Stimulated activated CD4-positive, alpha-beta T cell treated with anti-CD3 and anti-CD28 coated beads, Interleukin-1b, Interleukin-23, amount 100 ng/mL, for 48 hours (primary cell): ENCODE measurements around the gene LENG9.

Source experiments
- DNase-seq: peaks from one replicate; pipeline ENCODE4 v3.0.0-alpha.2; 2020

The LENG9 gene

DNA sequence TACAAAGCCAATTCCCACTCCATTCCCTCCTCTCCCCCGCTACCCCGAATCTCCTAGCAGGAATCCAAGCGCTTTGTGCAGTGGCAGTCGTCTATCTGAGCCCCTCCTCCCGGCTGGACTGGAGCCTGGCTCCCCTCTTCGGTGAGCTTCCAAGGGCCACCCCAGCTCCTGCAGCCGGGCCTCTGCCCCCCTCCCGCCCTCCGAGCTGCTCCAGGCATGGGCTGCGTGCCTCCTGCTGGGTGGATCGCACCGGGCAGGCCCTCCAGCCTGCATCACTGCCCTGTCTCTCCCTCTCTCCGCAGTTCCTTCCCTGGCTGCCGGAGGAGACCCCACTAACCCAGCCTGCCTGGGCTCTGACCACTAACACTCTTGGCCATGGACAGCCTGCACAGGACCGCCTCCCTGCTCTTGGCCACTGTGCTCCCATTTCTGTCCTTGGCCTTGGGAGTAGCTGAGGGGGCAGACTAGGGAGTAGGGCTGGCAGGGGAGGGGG is 27.5 kb downstream of the LENG9 start:
- DNase-seq: no peak

DNA sequence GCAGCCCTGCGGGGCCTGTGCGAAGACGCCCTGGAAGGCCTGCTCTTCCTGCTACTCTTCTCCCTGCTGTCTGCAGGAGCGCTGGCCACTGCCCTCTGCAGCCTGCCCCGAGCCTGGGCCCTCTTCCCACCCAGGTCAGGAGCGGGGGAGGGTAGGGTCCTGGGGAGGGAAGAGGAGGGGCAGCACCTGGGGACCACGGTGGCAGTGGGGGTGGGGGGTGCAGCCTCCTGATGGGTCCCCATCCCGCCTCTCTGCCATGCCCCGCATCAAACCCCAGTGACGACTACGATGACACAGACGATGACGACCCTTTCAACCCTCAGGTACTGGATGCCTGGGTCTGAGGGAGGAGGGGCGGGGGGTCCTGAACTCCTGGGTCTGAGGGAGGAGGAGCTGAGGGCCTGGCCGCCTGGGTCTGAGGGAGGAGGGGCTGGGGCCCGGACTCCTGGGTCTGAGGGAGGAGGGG is 28.0 kb downstream of the LENG9 start:
- no peak for DNase-seq

GRCh38 chr19:54434873-54435214 is 28.7 kb downstream of the LENG9 start:
- no peak for DNase-seq

- DNase-seq: no peak
Observed at GRCh38 chr19:54434112-54434872, 29.3 kb downstream of the LENG9 start.

- no peak for DNase-seq
Observed at GRCh38 chr19:54433697-54434096, 29.9 kb downstream of the LENG9 start.

GRCh38 chr19:54432144-54432738 is 31.3 kb downstream of the LENG9 start:
- no peak for DNase-seq

GRCh38 chr19:54431255-54431838 is 32.2 kb downstream of the LENG9 start:
- no peak for DNase-seq

DNA sequence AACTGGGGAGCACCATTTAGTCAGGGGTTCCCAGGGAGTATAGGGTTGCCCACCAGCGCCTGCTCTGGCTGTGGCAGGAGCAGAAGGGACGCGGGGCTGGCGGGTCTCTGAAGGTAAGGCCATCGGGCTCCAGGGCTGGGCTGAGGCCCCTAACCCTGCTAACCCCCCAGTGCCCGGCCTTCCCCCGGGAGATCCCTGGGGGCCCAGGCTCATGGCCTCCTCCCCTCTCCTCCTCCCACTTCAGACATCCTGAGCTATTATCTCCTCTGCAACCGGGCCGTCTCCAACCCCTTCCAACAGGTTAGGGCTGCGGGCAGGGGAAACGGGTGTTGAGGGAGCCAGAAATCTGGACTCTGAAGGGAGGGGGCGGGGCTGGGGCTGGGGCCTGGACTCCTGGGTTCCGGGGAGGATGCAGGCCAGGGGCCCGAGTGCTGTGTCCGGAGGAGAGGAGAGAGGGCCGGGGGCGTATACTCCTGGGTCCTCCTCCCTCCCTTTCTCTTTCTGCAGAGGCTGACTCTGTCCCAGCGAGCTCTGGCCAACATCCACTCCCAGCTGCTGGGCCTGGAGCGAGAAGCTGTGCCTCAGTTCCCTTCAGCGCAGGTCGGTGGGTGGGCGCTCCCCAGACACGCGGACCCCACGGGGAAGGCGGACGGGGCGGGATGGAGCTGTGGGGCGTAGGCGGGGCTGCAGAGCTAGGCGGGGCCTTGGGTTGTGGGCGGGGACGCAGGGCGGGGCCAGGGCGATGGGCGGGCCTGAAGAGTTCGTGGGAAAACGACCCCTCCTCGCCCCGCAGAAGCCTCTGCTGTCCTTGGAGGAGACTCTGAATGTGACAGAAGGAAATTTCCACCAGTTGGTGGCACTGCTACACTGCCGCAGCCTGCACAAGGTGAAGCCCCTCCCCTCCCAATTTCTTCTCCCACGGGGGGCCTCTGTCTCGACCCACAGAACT is 33.0 kb downstream of the LENG9 start:
- DNase-seq: peak; percentile 46

GRCh38 chr19:54429545-54430227 is 33.9 kb downstream of the LENG9 start:
- DNase-seq: no peak

- DNase-seq: no peak
Observed at GRCh38 chr19:54429176-54429495, 34.4 kb downstream of the LENG9 start.

DNA sequence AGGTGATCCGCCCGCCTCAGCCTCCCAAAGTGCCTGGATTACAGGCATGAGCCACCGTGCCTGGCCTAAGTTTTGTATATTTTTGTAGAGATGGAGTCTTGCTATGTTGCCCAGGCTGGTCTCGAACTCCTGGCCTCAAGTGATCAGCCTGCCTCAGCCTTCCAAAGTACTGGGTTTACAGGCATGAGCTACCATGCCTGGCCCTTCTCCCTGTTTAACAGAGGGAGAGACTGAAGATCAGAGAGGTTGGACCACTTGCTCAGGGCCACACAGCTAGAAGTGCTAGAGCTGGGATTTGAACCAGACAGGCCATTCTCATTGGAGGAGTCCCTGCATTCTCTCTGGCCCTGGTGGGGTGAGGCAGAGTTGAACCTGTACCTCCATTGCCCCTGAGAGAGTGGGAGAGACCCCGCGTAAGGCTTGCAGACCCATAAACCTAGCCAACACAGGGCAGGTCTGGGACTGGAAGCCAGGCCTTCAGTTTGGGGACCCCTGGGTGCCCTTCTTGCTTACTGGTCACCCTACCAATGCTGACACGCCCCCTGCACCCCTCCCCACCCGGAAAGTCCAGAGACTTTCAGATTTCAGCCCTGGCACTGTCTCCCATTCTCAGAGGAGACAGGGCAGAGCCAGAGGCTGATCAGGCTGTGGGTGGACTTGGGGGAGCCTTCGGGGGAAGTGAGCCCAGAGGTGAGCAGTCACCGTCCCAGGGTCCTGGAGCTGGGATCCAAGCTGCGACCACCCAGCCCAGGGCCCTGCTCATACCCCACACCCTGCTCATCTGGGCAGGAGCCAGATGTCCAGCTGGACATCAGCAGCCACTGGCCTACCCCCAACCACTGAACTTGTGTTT is 35.0 kb downstream of the LENG9 start:
- no peak for DNase-seq

DNA sequence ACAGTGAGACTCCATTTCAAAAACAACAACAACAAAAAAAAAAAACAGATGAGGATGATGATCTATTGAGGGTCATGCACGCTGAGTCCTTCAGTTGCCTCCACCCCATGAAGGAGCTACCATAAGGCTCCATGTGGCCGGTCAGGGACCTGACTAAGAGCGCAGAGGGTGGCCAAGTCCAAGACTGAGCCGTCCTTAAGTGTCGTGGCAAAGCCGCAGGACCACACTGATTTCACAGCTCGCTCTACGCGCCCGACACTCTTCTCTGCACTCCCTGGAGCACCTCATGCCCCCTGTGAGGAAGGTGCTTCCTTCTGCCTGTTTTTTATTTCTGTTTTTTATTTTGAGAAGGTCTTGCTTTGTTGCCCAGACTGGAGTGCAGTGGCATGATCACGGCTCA is 36.0 kb downstream of the LENG9 start:
- no peak for DNase-seq

GRCh38 chr19:54426291-54426931 is 37.2 kb downstream of the LENG9 start:
- DNase-seq: no peak

GRCh38 chr19:54425382-54425723 is 38.2 kb downstream of the LENG9 start:
- no peak for DNase-seq

- no peak for DNase-seq
Observed at GRCh38 chr19:54424660-54425381, 38.8 kb downstream of the LENG9 start.

DNA sequence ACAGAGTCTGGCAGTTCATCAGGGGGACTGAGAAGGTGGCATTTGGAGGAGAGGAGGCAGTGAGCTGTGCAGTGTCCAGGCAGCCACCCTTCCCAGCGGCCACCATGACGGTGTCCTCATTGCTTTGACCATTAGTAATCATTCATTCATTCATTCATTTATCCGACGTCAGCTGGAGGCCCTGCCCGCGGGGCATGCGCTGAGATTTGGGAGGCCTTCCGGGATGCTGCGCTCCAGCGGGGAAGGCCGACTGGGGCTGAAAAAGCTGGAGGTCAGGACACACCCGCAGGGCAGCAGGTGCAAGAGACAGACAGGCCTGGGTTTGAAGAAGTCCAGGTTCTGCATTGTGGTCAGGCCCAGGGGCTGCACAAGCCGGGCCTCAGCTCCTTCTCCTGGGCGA is 39.4 kb downstream of the LENG9 start:
- no peak for DNase-seq

- no peak for DNase-seq
Observed at GRCh38 chr19:54422136-54422535, 41.4 kb downstream of the LENG9 start.

DNA sequence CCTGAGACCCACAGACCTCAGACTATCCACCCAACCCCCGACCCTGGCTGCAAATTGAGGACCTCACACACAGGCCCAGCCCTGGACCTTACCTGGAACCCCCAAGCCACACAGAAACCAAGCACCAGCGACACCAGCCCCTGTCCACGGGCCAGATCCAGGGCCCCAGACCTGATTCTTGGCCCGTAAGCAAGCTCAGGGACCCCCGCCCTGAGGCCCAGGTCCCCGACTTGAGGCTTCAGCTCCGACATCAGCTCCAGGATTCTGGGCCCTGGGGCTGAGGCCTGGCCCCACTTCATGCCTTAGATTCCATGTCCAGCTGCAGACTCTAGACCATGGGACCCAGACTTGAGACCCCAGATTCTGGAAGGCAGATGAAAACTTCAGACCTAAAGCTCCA is 42.1 kb downstream of the LENG9 start:
- no peak for DNase-seq

DNA sequence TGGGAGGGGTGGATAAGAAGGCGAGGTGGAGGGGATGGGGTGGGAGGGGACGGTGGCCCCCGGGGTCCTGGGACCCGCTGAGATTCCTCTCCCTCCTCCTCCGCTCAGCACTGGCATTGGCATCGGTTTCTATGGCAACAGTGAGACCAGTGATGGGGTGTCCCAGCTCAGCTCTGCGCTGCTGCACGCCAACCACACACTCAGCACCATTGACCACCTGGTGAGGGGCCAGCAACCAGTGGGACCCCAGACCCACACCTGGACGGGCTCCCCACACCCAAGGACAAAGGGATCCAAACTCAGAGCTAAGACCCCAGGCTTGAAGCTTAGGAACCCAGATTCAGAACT is 42.4 kb downstream of the LENG9 start:
- no peak for DNase-seq

- DNase-seq: no peak
Observed at GRCh38 chr19:54420383-54421168, 43.0 kb downstream of the LENG9 start.
